K562 (cell line): ENCODE data around the gene BICDL1. TPM values are rescaled to one million over a fixed set of nuclear protein-coding genes. Genes with fewer than 3 reads are reported as not detected.

Experiments used
- ATAC-seq: fragments of 200-7000 bp; cut with Tn5 transposase; 3 replicates; pipeline ENCODE4 v1.9.1; 2020; ENCODE audit warnings: moderate library complexity
- BruUV-seq: library from RNA; stranded (reverse); fragments of 400-500 nt; replicated peaks from 2 replicates; lab custom pipeline; 2021; lab: Mats Ljungman, UMichigan
- CTCF ChIA-PET: fragments of 300-600 bp; formaldehyde crosslinking; extraction: SDS; loops from one replicate; lab custom pipeline; 2021; ENCODE audit warnings: low intra/inter-chr PET ratio; lab: Yijun Ruan, JAX
- POLR2A ChIA-PET: fragments of 300-600, 350-650 bp; sonication (Branson Sonifier 250); formaldehyde crosslinking; extraction: SDS; loops from one replicate; lab custom pipeline; 2021; ENCODE audit warnings: antibody characterized with exemption, inconsistent platforms; lab: Yijun Ruan, JAX
- DNase-seq, 4 experiments: peaks; one replicate each; pipeline versions ENCODE4 v3.0.0 to v3.0.0-alpha.2; 2011 to 2018; ENCODE audit warnings: low spot score in 3 of 4, mixed read lengths in 3 of 4; ENCODE audit errors: extremely low read depth in 1 of 4
- FAIRE-seq: peaks from 2 replicates; lab custom pipeline; 2011; peaks lifted over from hg19 to GRCh38; lab: Jason Lieb, UNC
- H2AFZ ChIP-seq: 2 replicates; pipeline ENCODE4 v1.6.0; 2011; ENCODE audit warnings: low read depth, low read length, control low read depth, inconsistent platforms
- H3K27ac ChIP-seq: fragments of 200-600 bp; 3 replicates; pipeline ENCODE4 v1.8.0; 2011; ENCODE audit warnings: low read depth, mild to moderate bottlenecking, control low read depth, inconsistent platforms, low read length, moderate library complexity, mixed read lengths; ENCODE audit errors: extremely low read depth
- H3K27me3 ChIP-seq, 2 experiments: fragments of 300-600 bp in 1 of 2; 2 replicates in 1 of 2; 3 replicates in 1 of 2; pipeline versions ENCODE4 v1.6.0 to v1.8.0; 2011; ENCODE audit warnings: inconsistent platforms in 2 of 2, low read length in 2 of 2, mild to moderate bottlenecking in 1 of 2, mixed read lengths in 1 of 2, moderate library complexity in 1 of 2; ENCODE audit not compliant: control insufficient read depth in 2 of 2, insufficient read depth in 2 of 2
- H3K36me3 ChIP-seq: fragments of 300-600 bp; 3 replicates; pipeline ENCODE4 v1.8.0; 2011; ENCODE audit warnings: mild to moderate bottlenecking, low read length, inconsistent platforms; ENCODE audit not compliant: control insufficient read depth, insufficient read depth
- H3K4me1 ChIP-seq, 2 experiments: fragments of 200-600 bp in 1 of 2; replicated peaks in 1 of 2; 2 replicates in 1 of 2; 3 replicates in 1 of 2; pipeline versions ENCODE4 v1.5.1 to v1.8.0; 2011; ENCODE audit warnings: inconsistent platforms in 2 of 2, low read length in 2 of 2, mild to moderate bottlenecking in 1 of 2, mixed read lengths in 1 of 2, moderate library complexity in 1 of 2; ENCODE audit not compliant: control insufficient read depth in 2 of 2, insufficient read depth in 2 of 2
- H3K4me2 ChIP-seq: 2 replicates; pipeline ENCODE4 v1.6.1; 2011; ENCODE audit warnings: low read length, control low read depth, inconsistent platforms, mixed read lengths; ENCODE audit not compliant: insufficient read depth
- H3K4me3 ChIP-seq: fragments of 200-600 bp; sonication (generic), shearing (Covaris generic); 2 replicates; pipeline ENCODE4 v1.5.1; 2016; ENCODE audit warnings: control low read depth, inconsistent platforms
- H3K79me2 ChIP-seq: fragments of 200-600 bp; 3 replicates; pipeline ENCODE4 v1.8.0; 2011; ENCODE audit warnings: low read length, inconsistent platforms; ENCODE audit not compliant: control insufficient read depth, insufficient read depth
- H3K9ac ChIP-seq, 2 experiments: 2 replicates each; pipeline versions ENCODE4 v1.6.0 to v1.6.1; 2011; ENCODE audit warnings: low read depth in 2 of 2, low read length in 2 of 2, control low read depth in 1 of 2, inconsistent platforms in 1 of 2, mild to moderate bottlenecking in 1 of 2, mixed read lengths in 1 of 2; ENCODE audit not compliant: insufficient read depth in 1 of 2
- H3K9me1 ChIP-seq: one replicate; pipeline ENCODE4 v1.6.0; 2011; ENCODE audit warnings: inconsistent platforms, mild to moderate bottlenecking, low read length, moderate library complexity; ENCODE audit not compliant: control insufficient read depth, insufficient read depth
- H3K9me3 ChIP-seq: replicated peaks from 2 replicates; pipeline ENCODE4 v1.5.1; 2011; ENCODE audit warnings: low read depth, low read length, inconsistent platforms; ENCODE audit not compliant: control insufficient read depth, insufficient read depth
- H4K20me1 ChIP-seq: replicated peaks from 2 replicates; pipeline ENCODE4 v1.6.1; 2011; ENCODE audit warnings: low read length, inconsistent platforms, mixed read lengths; ENCODE audit not compliant: control insufficient read depth, insufficient read depth
- ASH1L ChIP-seq: fragments of 450-650 bp; IDR thresholded peaks from 2 replicates; pipeline ENCODE4 v1.6.1; 2018; ENCODE audit warnings: borderline replicate concordance, mild to moderate bottlenecking, low read depth; ENCODE audit not compliant: partially characterized antibody
- CHAMP1 ChIP-seq: fragments of 450-650 bp; IDR thresholded peaks from 2 replicates; pipeline ENCODE4 v1.6.1; 2016; ENCODE audit warnings: mild to moderate bottlenecking
- DDX20 ChIP-seq: fragments of 450-650 bp; IDR thresholded peaks from 2 replicates; pipeline ENCODE4 v1.6.1; 2016; ENCODE audit warnings: missing genetic modification characterization, low read depth, mild to moderate bottlenecking, missing compliant biosample characterization, moderate library complexity
- DEAF1 ChIP-seq: fragments of 450-650 bp; formaldehyde crosslinking; IDR thresholded peaks from 2 replicates; pipeline ENCODE4 v1.4.0; 2020; ENCODE audit warnings: mild to moderate bottlenecking, moderate library complexity
- EP400 ChIP-seq: fragments of 450-650 bp; IDR thresholded peaks from 2 replicates; pipeline ENCODE4 v1.6.1; 2017; ENCODE audit warnings: antibody characterized with exemption, mild to moderate bottlenecking, moderate library complexity
- ESRRA ChIP-seq: fragments of 450-650 bp; IDR thresholded peaks from 2 replicates; pipeline ENCODE4 v1.6.1; 2014; ENCODE audit warnings: low read depth, mild to moderate bottlenecking, moderate library complexity, borderline replicate concordance
- GTF2F1 ChIP-seq: IDR thresholded peaks from 2 replicates; pipeline ENCODE4 v1.6.1; 2011; ENCODE audit warnings: low read depth, low read length, improper control_type of control experiment
- HDAC6 ChIP-seq: IDR thresholded peaks from 2 replicates; pipeline ENCODE4 v1.6.1; 2012; ENCODE audit warnings: low read depth, mild to moderate bottlenecking, control low read depth, inconsistent platforms, low read length, moderate library complexity
- HMG20A ChIP-seq: fragments of 450-650 bp; formaldehyde crosslinking; conservative IDR thresholded peaks from 2 replicates; pipeline ENCODE4 v1.4.0; 2020; ENCODE audit warnings: mild to moderate bottlenecking, mixed read lengths
- MAFF ChIP-seq: IDR thresholded peaks from 2 replicates; pipeline ENCODE4 v1.6.1; 2012; ENCODE audit warnings: low read length, improper control_type of control experiment
- MECOM ChIP-seq: fragments of 250-450 bp; sonication (Bioruptor Pico); IDR thresholded peaks from 2 replicates; pipeline ENCODE4 v1.8.0; 2022; ENCODE audit warnings: inconsistent platforms
- NR3C1 ChIP-seq: sonication (generic); formaldehyde crosslinking; IDR thresholded peaks from 2 replicates; pipeline ENCODE4 v1.8.1; 2022; ENCODE audit warnings: missing genetic modification reagents
- PTRF ChIP-seq: fragments of 450-650 bp; IDR thresholded peaks from 2 replicates; pipeline ENCODE4 v1.6.1; 2016; ENCODE audit warnings: mild to moderate bottlenecking, missing genetic modification characterization, missing compliant biosample characterization
- SFPQ ChIP-seq: fragments of 200-400 bp; formaldehyde crosslinking; IDR thresholded peaks from 2 replicates; pipeline ENCODE4 v1.6.1; 2017; ENCODE audit warnings: mild to moderate bottlenecking, low read depth, low read length, moderate library complexity
- SIRT6 ChIP-seq: IDR thresholded peaks from one replicate; pipeline ENCODE4 v1.6.1; 2012; ENCODE audit warnings: low read depth, mild to moderate bottlenecking, control low read depth, inconsistent platforms, low read length, moderate library complexity
- SMARCB1 ChIP-seq: IDR thresholded peaks from 2 replicates; pipeline ENCODE4 v1.6.1; 2011; ENCODE audit warnings: improper control_type of control experiment, low read depth; ENCODE audit not compliant: insufficient read length
- ZNF24 ChIP-seq: fragments of 450-650 bp; IDR thresholded peaks from 2 replicates; pipeline ENCODE4 v1.6.1; 2016
- WGBS: fragments of 100-300 bp; shearing (Covaris generic); methylation state at CpG from one replicate; pipeline ENCODE4 v1.1.6; 2016; ENCODE audit warnings: low coverage, mixed read lengths; ENCODE audit not compliant: insufficient coverage; ENCODE audit errors: missing lambda C conversion rate; 5-methylcytosine and 5-hydroxymethylcytosine counted together
- in situ Hi-C: fragments of 300-500 bp; cut with MboI; formaldehyde crosslinking; loops from 4 replicates; pipeline ENCODE4 v1.15.0; 2018; ENCODE audit warnings: inconsistent platforms, mixed read lengths
- intact Hi-C: fragments of 100-400 bp; cut with micrococcal nuclease; formaldehyde crosslinking; loops from 2 replicates; pipeline ENCODE4 v1.14.2; 2022
- polyA plus RNA-seq, 8 experiments: library from polyadenylated mRNA; depleted of rRNA in 4 of 8; stranded (reverse) in 5 of 8; unstranded in 3 of 8; fragments of >200 nt; fragmentation: Nextera tagmentation in 2 of 8; fragmentation: Illumina TruSeq in 1 of 8; extraction: Ambion mirVana in 2 of 8; extraction: Trizol in 1 of 8; gene quantifications; 2 replicates each; pipeline versions ENCODE4 v1.2.1 to v1.2.3, GENCODE V29; 2011 to 2014; ENCODE audit warnings: inconsistent platforms in 1 of 8, missing spikeins in 1 of 8
- total RNA-seq, 7 experiments: library from RNA; depleted of rRNA in 6 of 7; stranded (reverse); fragments of >200 nt in 6 of 7; fragmentation: Illumina TruSeq in 2 of 7; extraction: Trizol in 2 of 7; gene quantifications; 2 replicates each; pipeline versions ENCODE4 v1.2.1 to v1.2.3, GENCODE V29; 2011 to 2021; ENCODE audit warnings: low replicate concordance in 1 of 7

BICDL1 gene
- total and polyA plus RNA-seq, 9 of the 15 experiments (the other 6 are each of a cell fraction or from before 2014, with no cell fraction given), result 0.06 to 2.0 (median 0.58) TPM

- no peak for TF ChIP-seq SFPQ
These were observed 43.2 kb downstream of the BICDL1 start (continued) for GRCh38 chr12:120032242-120032641.

- Histone ChIP-seq H3K9me1 (no peaks in the 10 kb centered on the region), H3K9ac (no peak overlapping the region), H3K4me3 (no peak overlapping the region), H3K79me2 (no peaks in the 10 kb centered on the region), H3K4me1 (no peaks in the 10 kb centered on the region), H2AFZ (no peak overlapping the region), H4K20me1 (no peaks in the 10 kb centered on the region), H3K9me3 (no peaks in the 10 kb centered on the region), H3K27me3 (peaks cover 8 to 18% of the 10 kb centered on the region in 2 experiments; a peak in 4 of 5 replicates), H3K36me3 (no peaks in the 10 kb centered on the region), H3K27ac (no peak overlapping the region), H3K4me2 (no peak overlapping the region)
- ATAC-seq, result no peak
- ChIA-PET CTCF (no interaction called here), POLR2A (interaction anchor here (0.8 kb wide), 1 partner anchor 35 kb away, joined by 4 read pairs; no protein-coding TSS in a partner anchor)
- intact Hi-C loops, result no loop called here
- FAIRE-seq, result no peak
- in situ Hi-C loops, result no loop called here
- 36% methylated on average over 2 of the region's 2 CpGs for WGBS
- DNase-seq, result no peak
- no TSS peak for BruUV-seq
- TF ChIP-seq CHAMP1, result no peak
- TF ChIP-seq NR3C1 (CRISPR knock-in tag), result no peak
- TF ChIP-seq HMG20A, result no peak
- TF ChIP-seq MAFF, result no peak
- no peak for TF ChIP-seq ESRRA
- TF ChIP-seq ASH1L, result no peak
- no peak for TF ChIP-seq MECOM
- TF ChIP-seq DDX20 (tag), result no peak
- TF ChIP-seq ZNF24, result no peak
- no peak for TF ChIP-seq GTF2F1
- no peak for TF ChIP-seq PTRF (tag)
- no peak for TF ChIP-seq EP400
- no peak for TF ChIP-seq DEAF1
- TF ChIP-seq SMARCB1, result no peak
- TF ChIP-seq SIRT6, result no peak
- TF ChIP-seq HDAC6, result no peak
These were observed 48.8 kb downstream of the BICDL1 start for GRCh38 chr12:120037851-120038250.
